EL (cell line): Measurements from ENCODE around the gene CD59.
A peak's percentile ranks its signal among the peaks of the same experiment; 100 is the strongest.

Source experiments
- DNase-seq: peaks from one replicate; pipeline ENCODE4 v3.0.0-alpha.2; 2016

The CD59 gene

GRCh38 chr11:33736148-33736812 is at the start of gene CD59:
Gene CD59 (minus strand): TSS chr11:33736423. CDS start chr11:33722445, 13,978 bp downstream.
- DNase-seq, result peak; percentile 96

GRCh38 chr11:33785609-33786008 is 49.4 kb upstream of the CD59 start:
- DNase-seq, result no peak

- DNase-seq, result peak; percentile 80
Observed at GRCh38 chr11:33779849-33780528, 43.8 kb upstream of the CD59 start.

GRCh38 chr11:33778675-33779074 is 42.5 kb upstream of the CD59 start:
- peak; percentile 69 for DNase-seq

GRCh38 chr11:33777906-33778305 is 41.7 kb upstream of the CD59 start:
- DNase-seq, result no peak

GRCh38 chr11:33775832-33776470 is 39.7 kb upstream of the CD59 start:
- DNase-seq, result no peak

- no peak for DNase-seq
Observed at GRCh38 chr11:33775467-33775807, 39.2 kb upstream of the CD59 start.

- no peak for DNase-seq
Observed at GRCh38 chr11:33774736-33775466, 38.7 kb upstream of the CD59 start.

GRCh38 chr11:33773987-33774735 is 37.9 kb upstream of the CD59 start, which contains the start of gene FBXO3:
Gene FBXO3 (minus strand): TSS chr11:33774520. CDS start chr11:33774497, 23 bp downstream.
- DNase-seq, result peak; percentile 87

GRCh38 chr11:33773404-33773986 is 37.3 kb upstream of the CD59 start:
- peak; percentile 35 for DNase-seq

GRCh38 chr11:33772870-33773269 is 36.6 kb upstream of the CD59 start:
- DNase-seq, result no peak

GRCh38 chr11:33772300-33772699 is 36.1 kb upstream of the CD59 start:
- peak; percentile 12 for DNase-seq

- DNase-seq, result no peak
Observed at GRCh38 chr11:33770236-33770635, 34.0 kb upstream of the CD59 start.

GRCh38 chr11:33769542-33769941 is 33.3 kb upstream of the CD59 start:
- peak; percentile 3 for DNase-seq

GRCh38 chr11:33767624-33768023 is 31.4 kb upstream of the CD59 start:
- no peak for DNase-seq

- no peak for DNase-seq
Observed at GRCh38 chr11:33766085-33766484, 29.9 kb upstream of the CD59 start.

GRCh38 chr11:33761471-33761870 is 25.2 kb upstream of the CD59 start:
- DNase-seq, result no peak

GRCh38 chr11:33753304-33753967 is 17.2 kb upstream of the CD59 start:
- peak; percentile 25 for DNase-seq

- DNase-seq, result no peak
Observed at GRCh38 chr11:33751878-33752277, 15.7 kb upstream of the CD59 start.

- peak; percentile 50 for DNase-seq
Observed at GRCh38 chr11:33747979-33748378, 11.8 kb upstream of the CD59 start.

- DNase-seq, result no peak
Observed at GRCh38 chr11:33743291-33743690, 7.1 kb upstream of the CD59 start.
